T47D (cell line): ENCODE data around the gene PROCA1.

ENCODE experiments used
- DNase-seq, 2 experiments: peaks; one replicate each; pipeline versions ENCODE4 v3.0.0 to v3.0.0-alpha.2; 2011 to 2012; ENCODE audit warnings: low read depth in 1 of 2, low spot score in 1 of 2
- JUND ChIP-seq: IDR thresholded peaks from 2 replicates; pipeline ENCODE4 v1.6.1; 2012; ENCODE audit warnings: low read depth
- in situ Hi-C: cut with HindIII; loops from 2 replicates; pipeline ENCODE4 v1.10.0; 2016; ENCODE audit warnings: low sequenced_read_pairs, low pct_unique_long_range_greater_than_20kb

PROCA1 gene

GRCh38 chr17:28711723-28712031 lies at the start of gene PROCA1:
Gene PROCA1 (minus strand): TSS chr17:28711888. CDS start chr17:28711660, 228 bp downstream.
- no peak for DNase-seq
- in situ Hi-C loops, result no loop called here
- no peak for TF ChIP-seq JUND

- TF ChIP-seq JUND, result no peak
- peak; percentile 68 to 70 for DNase-seq
- in situ Hi-C loops, result no loop called here
These were observed 49.2 kb upstream of the PROCA1 start for GRCh38 chr17:28760601-28761562.

- no peak for DNase-seq
- TF ChIP-seq JUND, result no peak
- in situ Hi-C loops, result no loop called here
These were observed 47.7 kb upstream of the PROCA1 start for GRCh38 chr17:28759256-28759865.

- TF ChIP-seq JUND, result no peak
- no peak for DNase-seq
- in situ Hi-C loops, result no loop called here
These were observed 46.9 kb upstream of the PROCA1 start for GRCh38 chr17:28758411-28759121.

- no peak for DNase-seq
- no peak for TF ChIP-seq JUND
- in situ Hi-C loops, result no loop called here
These were observed 44.5 kb upstream of the PROCA1 start for GRCh38 chr17:28756049-28756804.

- TF ChIP-seq JUND, result no peak
- in situ Hi-C loops, result no loop called here
- DNase-seq, result no peak
These were observed 43.8 kb upstream of the PROCA1 start for GRCh38 chr17:28755486-28755885.

GRCh38 chr17:28751600-28752366 lies 40.1 kb upstream of the PROCA1 start:
- DNase-seq, result no peak
- TF ChIP-seq JUND, result no peak
- in situ Hi-C loops, result no loop called here

GRCh38 chr17:28750178-28751047 lies 38.7 kb upstream of the PROCA1 start:
- in situ Hi-C loops, result no loop called here
- TF ChIP-seq JUND, result no peak
- DNase-seq, result peak in 1 of 2 experiments; percentile 97

- TF ChIP-seq JUND, result no peak
- in situ Hi-C loops, result no loop called here
- DNase-seq, result no peak
These were observed 38.0 kb upstream of the PROCA1 start for GRCh38 chr17:28749516-28750177.

- TF ChIP-seq JUND, result no peak
- in situ Hi-C loops, result no loop called here
These were observed 37.3 kb upstream of the PROCA1 start for GRCh38 chr17:28748852-28749515.

More at GRCh38 chr17:28748852-28749515, 37.3 kb upstream of the PROCA1 start:
- DNase-seq, result no peak
